Central memory CD8-positive, alpha-beta T cell (primary cell): ENCODE results near the gene NTMT1.

Source experiments
- ATAC-seq: fragments of 150-1000 bp; cut with Tn5 transposase; replicated peaks from 2 replicates; pipeline ENCODE4 v1.10.0; 2022; ENCODE audit warnings: mild to moderate bottlenecking, moderate FRiP score, moderate number of reproducible peaks; ENCODE audit not compliant: poor library complexity, severe bottlenecking; ENCODE audit errors: extremely low read depth
- DNase-seq, 2 donors: peaks; one replicate each; pipeline ENCODE4 v3.0.0; 2021; ENCODE audit warnings: low spot score in 2 of 2
- H3K27ac Mint-ChIP-seq: one replicate; pipeline ENCODE4 v1.8.0; 2022; ENCODE audit warnings: low read depth, mild to moderate bottlenecking, moderate library complexity, mixed read lengths
- H3K27me3 Mint-ChIP-seq: one replicate; pipeline ENCODE4 v1.8.0; 2022; ENCODE audit warnings: mixed read lengths
- H3K36me3 Mint-ChIP-seq: one replicate; pipeline ENCODE4 v1.8.0; 2022; ENCODE audit warnings: mild to moderate bottlenecking, moderate library complexity, mixed read lengths; ENCODE audit not compliant: insufficient read depth
- H3K4me1 Mint-ChIP-seq: one replicate; pipeline ENCODE4 v1.8.0; 2022; ENCODE audit warnings: mixed read lengths
- H3K4me3 Mint-ChIP-seq: one replicate; pipeline ENCODE4 v1.8.0; 2022; ENCODE audit warnings: mild to moderate bottlenecking, moderate library complexity, mixed read lengths
- H3K9me3 Mint-ChIP-seq: one replicate; pipeline ENCODE4 v1.8.0; 2022; ENCODE audit warnings: mixed read lengths

Gene NTMT1

DNA sequence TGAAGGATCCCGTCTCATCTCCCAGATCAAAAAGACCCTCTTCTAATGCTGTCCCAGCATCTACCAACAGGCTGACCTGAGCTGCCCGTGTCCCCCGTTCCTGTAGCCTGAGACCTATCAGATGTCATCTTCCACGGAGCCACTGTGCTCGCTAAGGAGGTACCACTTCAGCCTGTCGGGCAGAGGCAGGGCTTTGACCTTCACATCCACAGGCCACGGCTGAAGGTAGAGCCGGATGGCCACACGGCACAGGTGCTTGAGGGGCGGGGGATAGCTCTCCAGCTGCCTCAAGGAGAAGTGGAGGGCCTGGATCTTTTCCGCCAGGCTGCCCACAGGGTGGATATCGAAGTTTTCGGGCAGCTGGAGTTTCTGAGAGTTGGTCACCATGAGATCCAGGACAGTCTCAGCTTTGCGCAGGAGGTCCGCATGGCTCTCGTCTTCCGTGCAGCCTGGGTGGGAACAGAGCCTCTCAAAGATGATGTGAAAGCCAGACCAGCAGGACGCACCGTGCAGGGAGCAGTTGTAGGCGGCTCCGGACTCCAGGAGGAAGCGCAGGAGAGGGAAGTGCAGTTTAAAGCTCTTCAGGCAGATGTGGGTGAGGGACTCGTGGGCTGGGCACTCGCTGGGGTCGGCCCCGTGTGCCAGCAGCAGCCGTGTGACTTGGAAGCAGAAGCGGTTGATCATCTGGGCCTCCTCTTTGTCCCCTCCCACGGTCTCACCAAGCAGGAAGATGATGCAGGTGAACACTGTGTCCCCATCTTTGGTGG, 11.9 kb downstream of the NTMT1 start:
- ATAC-seq (no peak), DNase-seq (no peak)
- Mint-ChIP-seq H3K36me3 (peaks cover 31% of the 10 kb centered on the region), H3K9me3 (no peaks in the 10 kb centered on the region), H3K27me3 (no peaks in the 10 kb centered on the region), H3K4me3 (peak overlapping the region; percentile 12), H3K27ac (peak overlapping the region; percentile 17), H3K4me1 (peaks cover 18% of the 10 kb centered on the region)

DNA sequence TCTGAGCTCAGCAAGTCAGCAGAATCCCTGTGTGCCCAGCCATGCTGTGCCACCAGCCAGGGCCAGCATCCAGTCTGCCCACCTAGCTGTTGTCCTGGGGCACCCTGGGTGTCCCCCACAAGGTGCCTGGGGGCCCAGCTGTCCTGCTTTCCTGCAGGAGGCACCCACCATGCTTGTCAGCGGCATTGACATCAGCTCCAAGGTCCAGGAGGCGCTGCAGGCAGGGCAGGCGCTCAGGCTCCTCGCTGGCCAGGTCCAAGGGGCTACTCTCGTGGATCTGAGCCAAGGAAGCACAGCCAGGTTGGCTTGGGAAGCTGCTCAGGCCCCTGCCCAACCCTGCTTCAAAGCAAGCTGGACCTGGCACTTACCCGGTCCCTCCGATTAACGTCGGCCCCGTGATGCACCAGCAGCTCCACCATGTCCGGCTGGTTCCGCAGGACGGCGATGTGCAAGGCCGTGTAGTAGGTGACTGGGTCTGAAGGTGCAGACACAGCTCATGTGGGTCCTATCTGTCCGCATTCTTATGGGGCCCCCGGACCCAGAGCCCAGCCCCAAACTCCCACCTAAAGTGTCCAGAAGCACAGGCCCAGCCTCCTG, 13.2 kb downstream of the NTMT1 start:
- DNase-seq (no peak), ATAC-seq (no peak)
- no peaks in the 10 kb centered on the region for H3K9me3 Mint-ChIP-seq
- H3K27me3 Mint-ChIP-seq: no peaks in the 10 kb centered on the region
- peaks cover 18% of the 10 kb centered on the region for H3K4me1 Mint-ChIP-seq
- H3K4me3 Mint-ChIP-seq: no peak overlapping the region
- no peak overlapping the region for H3K27ac Mint-ChIP-seq
- peaks cover 28% of the 10 kb centered on the region for H3K36me3 Mint-ChIP-seq

DNA sequence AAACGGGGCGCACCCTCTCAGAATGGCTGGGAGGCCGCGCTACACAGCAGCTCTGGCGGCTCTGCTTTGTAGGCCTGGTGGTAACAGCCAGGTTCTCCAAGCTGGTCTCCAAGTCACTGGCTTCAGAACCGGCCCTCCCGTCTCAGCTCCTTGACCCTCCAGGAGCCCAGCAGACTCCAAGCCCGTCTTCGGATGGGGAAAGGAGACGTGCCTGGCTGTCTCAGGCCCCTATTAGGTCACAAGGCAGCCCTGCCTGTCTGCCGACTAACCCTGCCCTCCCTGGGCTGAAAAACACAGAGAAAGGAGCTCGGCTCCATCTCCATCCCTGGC, 13.8 kb downstream of the NTMT1 start:
- H3K4me3 Mint-ChIP-seq: peak overlapping the region; percentile 84
- ATAC-seq (no peak), DNase-seq (no peak)
- H3K4me1 Mint-ChIP-seq: peaks cover 18% of the 10 kb centered on the region
- H3K36me3 Mint-ChIP-seq: peaks cover 27% of the 10 kb centered on the region
- no peak overlapping the region for H3K27ac Mint-ChIP-seq
- no peaks in the 10 kb centered on the region for H3K9me3 Mint-ChIP-seq
- H3K27me3 Mint-ChIP-seq: no peaks in the 10 kb centered on the region

DNA sequence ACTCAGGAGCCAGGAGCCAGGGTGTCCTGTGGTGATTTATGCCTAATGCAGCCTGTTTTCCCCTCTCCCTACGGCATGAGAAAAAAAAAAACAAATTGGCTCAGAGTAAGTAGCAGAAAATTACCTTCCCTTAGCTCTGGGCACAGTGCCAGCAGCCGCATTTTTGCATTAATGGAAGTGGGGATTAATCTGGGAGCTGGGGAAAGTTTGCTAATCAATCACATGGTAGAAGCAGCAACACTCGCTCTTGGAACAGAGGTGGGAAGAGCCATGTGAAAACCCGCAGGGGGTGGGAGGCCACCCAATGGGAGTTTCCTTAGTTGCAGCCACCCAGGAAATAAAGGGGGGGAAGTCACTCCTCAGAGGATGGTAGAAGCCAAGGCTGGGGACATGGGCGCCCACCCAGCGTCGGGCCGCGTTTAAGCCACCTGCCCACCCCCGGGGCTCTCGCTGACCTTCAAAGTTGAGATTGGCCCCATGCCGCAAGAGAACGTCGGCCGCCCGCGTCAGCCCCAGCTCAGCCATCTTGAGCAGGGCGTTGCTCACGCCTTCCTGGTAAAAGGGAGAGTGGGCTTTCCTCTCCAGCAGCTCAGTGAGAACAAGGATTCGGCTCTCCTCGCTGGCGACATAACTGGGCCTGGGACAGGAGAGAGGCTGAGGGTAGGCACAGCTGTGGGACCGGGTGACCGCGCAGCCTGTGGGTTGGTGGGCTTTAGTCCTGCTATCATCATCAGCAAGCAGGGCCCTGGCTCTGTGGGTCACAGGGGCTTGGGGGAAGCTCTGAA, 14.3 kb downstream of the NTMT1 start:
- no peak for DNase-seq
- Mint-ChIP-seq H3K36me3 (peaks cover 21% of the 10 kb centered on the region), H3K9me3 (no peaks in the 10 kb centered on the region), H3K4me1 (peaks cover 18% of the 10 kb centered on the region), H3K4me3 (peak overlapping the region; percentile 84), H3K27ac (peak overlapping the region; percentile 89), H3K27me3 (no peaks in the 10 kb centered on the region)
- no peak for ATAC-seq

DNA sequence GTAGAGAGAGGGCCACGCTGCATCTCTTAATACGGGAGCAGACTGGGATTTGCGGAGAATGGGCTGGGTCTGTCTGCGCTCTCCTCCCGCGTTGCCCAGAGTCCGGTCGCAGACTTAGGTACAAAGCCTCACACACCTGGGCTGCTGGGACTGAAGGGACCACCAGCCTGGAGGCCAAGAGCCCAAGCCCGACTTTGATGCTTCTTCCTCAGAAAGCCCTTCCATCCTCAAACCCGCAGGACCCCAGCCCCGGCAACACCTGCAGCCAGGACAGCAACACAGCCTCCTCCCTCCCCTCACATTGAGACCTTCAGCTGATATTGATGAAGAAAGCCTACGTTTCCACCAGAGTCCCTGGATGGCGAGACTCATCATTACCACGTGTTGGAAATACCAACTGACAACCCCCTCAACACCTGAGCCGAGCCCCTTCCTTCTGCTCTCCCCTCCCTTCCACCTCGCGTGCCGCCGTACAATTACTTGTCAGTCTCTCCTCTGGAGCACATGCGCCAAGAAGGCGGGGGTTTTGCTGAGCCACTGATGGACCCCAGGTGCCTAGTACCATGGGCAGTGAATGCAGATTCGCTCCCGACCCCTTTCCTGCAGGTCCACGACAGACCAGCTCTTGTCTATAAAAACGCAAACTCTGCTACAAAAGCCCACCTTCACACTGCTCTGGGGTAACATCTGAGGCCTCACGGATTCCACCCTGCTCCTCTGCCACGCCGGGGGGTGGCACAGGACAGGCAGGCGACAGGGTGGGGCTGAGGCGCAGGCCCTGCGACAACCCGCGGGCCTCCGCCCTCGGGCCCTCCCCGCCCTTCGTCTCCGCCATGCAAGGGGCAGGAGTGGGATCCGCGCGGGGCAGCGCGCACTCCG, 15.1 kb downstream of the NTMT1 start:
- Mint-ChIP-seq H3K27me3 (no peaks in the 10 kb centered on the region), H3K4me3 (peak overlapping the region; percentile 84), H3K27ac (peak overlapping the region; percentile 89), H3K36me3 (peaks cover 19% of the 10 kb centered on the region), H3K9me3 (no peaks in the 10 kb centered on the region), H3K4me1 (peaks cover 18% of the 10 kb centered on the region)
- ATAC-seq (peak; percentile 60), DNase-seq (no peak)

DNA sequence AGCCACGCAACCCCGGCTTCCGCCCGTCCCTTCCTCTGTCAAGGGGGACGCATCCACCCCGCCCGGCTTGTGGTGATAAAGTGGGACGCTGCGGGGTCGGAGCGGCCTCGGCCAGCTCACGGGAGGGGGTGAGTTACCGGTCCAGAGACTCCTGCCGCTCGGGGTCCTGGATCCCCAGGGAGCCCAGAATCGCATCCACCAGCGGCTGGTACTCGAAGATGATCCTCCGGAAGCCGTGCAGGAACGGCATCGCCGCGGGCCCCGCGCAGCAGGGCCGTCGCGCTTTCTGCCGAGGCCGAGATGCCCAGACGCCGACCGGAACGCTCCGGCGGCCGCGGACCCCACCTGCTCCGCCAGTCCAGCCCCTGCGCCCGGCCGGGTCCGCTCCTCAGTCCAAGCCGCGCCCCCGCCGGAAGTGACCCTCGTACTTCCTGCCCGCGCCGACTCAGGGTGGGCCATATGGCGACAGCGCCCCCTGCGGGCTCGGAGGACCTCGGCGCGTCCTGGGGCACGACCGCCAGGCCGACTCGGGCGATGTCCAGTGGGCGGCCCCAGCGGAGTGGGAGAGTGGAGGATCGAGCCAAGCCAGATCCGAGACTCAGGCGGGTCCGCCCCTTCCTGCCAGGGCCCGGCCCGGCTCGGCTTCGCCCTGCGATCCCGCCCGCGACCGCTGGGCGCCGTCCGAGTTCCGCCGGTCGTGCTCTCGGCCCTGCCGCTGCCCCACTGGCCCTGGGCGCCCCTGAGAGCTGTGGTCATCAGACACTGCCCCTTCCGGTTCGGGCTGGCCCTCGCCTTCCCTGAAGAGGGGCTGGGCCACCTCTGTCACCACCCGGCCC, 16.0 kb downstream of the NTMT1 start, which contains the start of gene ASB6:
TSS of gene ASB6 (minus strand) at position 402 of the 836 bp plus-strand sequence. CDS start at position 250, 152 bp downstream.
- no peaks in the 10 kb centered on the region for H3K27me3 Mint-ChIP-seq
- ATAC-seq: peak; percentile 88
- peaks cover 18% of the 10 kb centered on the region for H3K4me1 Mint-ChIP-seq
- DNase-seq: peak; percentile 85 to 95
- H3K9me3 Mint-ChIP-seq: no peaks in the 10 kb centered on the region
- peaks cover 16% of the 10 kb centered on the region for H3K36me3 Mint-ChIP-seq
- H3K4me3 Mint-ChIP-seq: peak within 1 kb of the TSS; percentile 84
- peak within 1 kb of the TSS; percentile 89 for H3K27ac Mint-ChIP-seq

DNA sequence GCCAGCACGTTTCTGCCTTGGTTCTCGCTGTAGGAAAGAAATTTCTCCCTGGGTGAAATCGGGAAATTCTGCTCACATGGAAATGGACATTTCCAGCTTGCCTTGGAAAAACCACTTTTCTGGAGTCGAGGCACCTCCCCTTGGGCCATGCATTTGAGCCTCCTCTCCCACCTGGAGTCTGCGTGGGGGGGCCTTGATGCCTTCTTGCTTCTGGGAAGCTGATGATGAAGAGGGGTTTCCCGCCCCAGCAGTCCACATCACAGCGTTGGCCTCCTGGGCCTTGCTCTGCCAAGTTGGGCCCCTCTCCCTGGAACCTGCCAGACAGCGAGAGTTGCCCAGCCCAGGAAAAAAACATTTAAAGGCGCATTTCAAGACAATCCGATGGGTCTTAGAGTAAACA, 17.7 kb downstream of the NTMT1 start:
- ATAC-seq: no peak
- DNase-seq: no peak
- Mint-ChIP-seq H3K4me3 (peak overlapping the region; percentile 13), H3K36me3 (peaks cover 15% of the 10 kb centered on the region), H3K27me3 (no peaks in the 10 kb centered on the region), H3K4me1 (peaks cover 8% of the 10 kb centered on the region), H3K27ac (no peak overlapping the region), H3K9me3 (no peaks in the 10 kb centered on the region)

DNA sequence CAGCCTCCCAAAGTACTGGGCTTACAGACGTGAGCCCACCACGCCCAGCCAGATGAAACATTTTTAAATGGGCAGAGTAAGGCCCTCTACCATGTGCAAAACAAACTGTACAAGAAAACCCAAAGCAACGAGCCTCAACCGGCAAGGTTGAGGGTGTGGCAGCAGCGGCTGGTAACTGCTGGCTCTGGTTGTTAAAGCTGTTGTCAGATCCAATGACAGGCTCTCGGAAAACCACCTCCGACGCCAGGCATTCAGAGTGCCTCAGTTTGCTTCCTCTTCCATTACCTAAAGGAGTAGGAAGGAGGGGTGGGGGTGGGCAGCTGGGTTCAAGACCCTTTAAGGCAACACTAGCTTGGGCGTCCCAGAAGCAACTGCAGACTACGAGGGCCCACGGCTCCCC, 18.4 kb downstream of the NTMT1 start:
- no peak overlapping the region for H3K27ac Mint-ChIP-seq
- peaks cover 15% of the 10 kb centered on the region for H3K36me3 Mint-ChIP-seq
- peaks cover 8% of the 10 kb centered on the region for H3K4me1 Mint-ChIP-seq
- no peaks in the 10 kb centered on the region for H3K9me3 Mint-ChIP-seq
- H3K4me3 Mint-ChIP-seq: no peak overlapping the region
- no peak for ATAC-seq
- DNase-seq: no peak
- H3K27me3 Mint-ChIP-seq: no peaks in the 10 kb centered on the region

DNA sequence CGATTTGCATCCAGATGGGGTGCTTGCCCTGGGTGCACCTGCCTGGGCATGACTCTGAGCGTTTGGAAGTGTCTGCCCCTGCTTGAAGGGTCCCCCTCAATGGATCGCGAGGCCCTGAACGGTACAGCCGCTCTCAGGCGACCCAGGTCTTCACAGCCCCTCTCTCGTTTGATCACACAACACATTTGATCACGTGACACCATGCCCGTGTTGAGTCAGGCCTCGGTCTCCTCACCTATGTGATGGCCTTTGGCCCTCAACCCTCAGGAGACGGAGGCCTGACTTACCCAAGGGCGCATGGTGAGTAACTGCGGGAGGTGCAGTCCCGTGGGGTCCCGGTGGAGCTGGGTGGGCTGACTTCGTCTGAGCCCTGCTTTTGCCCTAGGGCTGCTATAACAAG, 18.9 kb downstream of the NTMT1 start:
- no peaks in the 10 kb centered on the region for H3K9me3 Mint-ChIP-seq
- H3K36me3 Mint-ChIP-seq: peaks cover 15% of the 10 kb centered on the region
- no peak for ATAC-seq
- no peak overlapping the region for H3K4me3 Mint-ChIP-seq
- no peaks in the 10 kb centered on the region for H3K27me3 Mint-ChIP-seq
- DNase-seq: no peak
- H3K27ac Mint-ChIP-seq: peak overlapping the region; percentile 59
- peaks cover 8% of the 10 kb centered on the region for H3K4me1 Mint-ChIP-seq

DNA sequence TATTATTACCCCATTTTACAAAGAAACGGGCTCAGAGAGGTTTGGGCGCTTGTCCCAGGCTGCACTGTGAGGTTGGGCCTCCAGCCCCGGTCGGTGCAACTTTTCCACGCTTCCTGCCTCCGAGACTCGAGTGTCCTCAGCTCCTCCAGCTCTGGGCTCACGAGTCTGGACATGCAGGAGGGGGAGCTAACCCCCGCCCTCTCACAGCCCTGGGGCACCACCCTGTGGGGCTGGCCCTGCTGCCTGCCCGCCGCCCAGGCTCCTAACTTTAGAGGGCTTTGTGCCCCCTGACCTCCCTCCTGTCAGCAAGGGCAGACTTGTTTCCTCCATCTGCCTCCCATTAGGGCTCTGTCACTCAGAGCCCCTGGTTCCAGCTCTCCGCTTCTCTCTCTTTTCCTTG, 20.3 kb downstream of the NTMT1 start:
- ATAC-seq (no peak), DNase-seq (no peak)
- no peak overlapping the region for H3K27ac Mint-ChIP-seq
- peaks cover 3% of the 10 kb centered on the region for H3K4me1 Mint-ChIP-seq
- H3K27me3 Mint-ChIP-seq: no peaks in the 10 kb centered on the region
- no peaks in the 10 kb centered on the region for H3K9me3 Mint-ChIP-seq
- no peak overlapping the region for H3K4me3 Mint-ChIP-seq
- H3K36me3 Mint-ChIP-seq: peaks cover 13% of the 10 kb centered on the region

DNA sequence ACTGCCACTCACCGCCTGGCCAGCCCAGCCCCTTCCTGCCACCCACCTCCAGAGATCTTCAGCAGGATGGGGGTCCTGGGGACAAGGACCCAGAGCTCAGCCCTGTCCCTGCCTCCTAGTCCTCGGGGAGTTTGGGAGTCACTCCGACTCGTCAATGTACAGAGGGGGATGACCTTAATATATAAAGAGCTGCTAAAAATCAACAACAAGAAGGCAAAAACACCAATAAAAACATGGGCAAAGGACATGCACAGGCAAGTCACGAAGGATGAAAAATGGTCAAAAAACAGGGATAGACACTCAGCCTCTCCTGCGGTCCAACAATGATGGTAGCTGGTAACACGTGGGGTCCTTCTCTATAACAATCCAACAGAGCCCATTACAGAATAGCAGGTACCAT, 20.7 kb downstream of the NTMT1 start:
- no peaks in the 10 kb centered on the region for H3K9me3 Mint-ChIP-seq
- no peak for DNase-seq
- H3K27me3 Mint-ChIP-seq: no peaks in the 10 kb centered on the region
- H3K36me3 Mint-ChIP-seq: peaks cover 12% of the 10 kb centered on the region
- ATAC-seq: no peak
- H3K4me1 Mint-ChIP-seq: no peaks in the 10 kb centered on the region
- H3K4me3 Mint-ChIP-seq: no peak overlapping the region
- no peak overlapping the region for H3K27ac Mint-ChIP-seq
